HCT116 (cell line): ENCODE data around the gene SERHL2.

ENCODE experiments used
- CTCF ChIP-seq, 3 experiments: fragments of 200-600 bp in 1 of 3; sonication (generic) in 1 of 3; IDR thresholded peaks in 2 of 3; conservative IDR thresholded peaks in 1 of 3; 2 replicates each; pipeline ENCODE4 v1.5.1; 2012 to 2017; ENCODE audit warnings: low read depth in 2 of 3, low read length in 2 of 3, antibody characterized with exemption in 1 of 3, borderline replicate concordance in 1 of 3, control low read depth in 1 of 3, mild to moderate bottlenecking in 1 of 3, mixed read lengths in 1 of 3, mixed run types in 1 of 3, moderate library complexity in 1 of 3; ENCODE audit not compliant: insufficient read depth in 1 of 3
- POLR2A ChIP-seq: IDR thresholded peaks from 2 replicates; pipeline ENCODE4 v1.7.0; 2011; ENCODE audit warnings: borderline replicate concordance; ENCODE audit not compliant: insufficient read depth, insufficient read length; ENCODE audit errors: extremely low read depth
- POLR2AphosphoS5 ChIP-seq: IDR thresholded peaks from 2 replicates; pipeline ENCODE4 v1.6.1; 2011; ENCODE audit warnings: mild to moderate bottlenecking, low read depth, low read length, moderate library complexity

GRCh38 chr22:42564699-42565098 lies 10.9 kb downstream of the SERHL2 start:
- TF ChIP-seq CTCF (IDR thresholded peaks at IDR 0.05 in 2 of 3, conservative IDR thresholded peaks at IDR 0.05 in 1 of 3; ENCODE audit: borderline replicate concordance in 1 of 3, insufficient read depth in 1 of 3, low read depth in 2 of 3, low read length in 2 of 3) = no peak
- TF ChIP-seq POLR2AphosphoS5 = no peak
- no peak for TF ChIP-seq POLR2A
